ENCODE measurements around the gene SKAP1.
"Not testable (repeated sequence)": the region's sequence is repeated elsewhere in the genome, so short reads cannot be mapped to it uniquely, and the experiment has no call there.

The SKAP1 gene

GRCh38 chr17:48317732-48318131, 112.3 kb downstream of the SKAP1 start:
- DNase-seq (ENCODE audit: low read depth): no peak

DNA sequence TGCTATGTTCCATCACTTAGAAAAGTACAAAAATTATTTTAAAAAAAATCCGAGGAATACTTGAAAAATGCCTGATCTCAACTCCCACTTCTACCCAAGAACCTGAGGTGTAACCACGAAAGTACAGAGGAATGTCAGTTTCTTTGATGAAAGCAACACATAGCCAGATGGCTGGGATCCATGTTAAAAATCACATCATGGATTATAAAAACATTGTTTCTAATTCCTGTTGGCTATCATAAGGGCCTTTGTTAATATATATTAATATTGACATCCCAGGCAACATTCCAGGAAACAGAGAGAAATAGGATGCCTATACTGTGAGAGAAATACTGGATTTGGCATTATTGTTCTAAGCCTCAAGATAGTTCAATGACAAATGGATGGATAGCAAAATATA, 115.3 kb downstream of the SKAP1 start:
- DNase-seq (ENCODE audit: low read depth): no peak

DNA sequence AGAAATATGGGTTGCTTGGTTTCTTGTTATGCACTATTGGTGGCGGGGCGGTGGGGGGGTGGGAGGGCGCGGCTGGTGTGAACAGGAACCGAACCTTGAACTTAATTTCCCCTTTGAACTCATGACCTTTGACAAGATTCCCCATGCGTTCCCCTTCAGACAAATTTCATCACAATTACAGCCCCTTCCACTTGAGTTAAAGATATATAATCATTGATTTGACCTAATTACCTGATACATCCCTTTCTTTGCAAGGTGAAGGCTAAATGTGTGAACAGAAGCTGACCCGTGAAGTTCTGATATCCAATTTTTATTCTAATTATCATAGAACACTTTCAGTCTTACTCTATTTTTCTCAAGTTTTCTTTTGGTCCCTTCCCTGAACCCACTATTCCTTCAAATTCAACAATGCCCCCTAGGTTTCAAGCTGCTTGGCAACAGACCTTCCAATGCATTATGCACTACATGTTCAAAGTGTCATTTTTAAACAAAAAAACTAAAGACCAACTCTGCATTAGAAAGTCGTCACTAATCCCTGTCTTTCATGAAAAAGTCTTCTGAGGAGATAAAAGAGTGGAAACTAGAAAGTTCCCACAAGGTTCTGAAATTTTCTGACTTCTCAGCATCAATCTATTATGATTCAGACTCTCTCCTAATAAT, 116.8 kb downstream of the SKAP1 start:
- DNase-seq (ENCODE audit: low read depth): no peak

- no peak for DNase-seq (ENCODE audit: low read depth)
Measured at GRCh38 chr17:48311324-48311723, 118.7 kb downstream of the SKAP1 start.

DNA sequence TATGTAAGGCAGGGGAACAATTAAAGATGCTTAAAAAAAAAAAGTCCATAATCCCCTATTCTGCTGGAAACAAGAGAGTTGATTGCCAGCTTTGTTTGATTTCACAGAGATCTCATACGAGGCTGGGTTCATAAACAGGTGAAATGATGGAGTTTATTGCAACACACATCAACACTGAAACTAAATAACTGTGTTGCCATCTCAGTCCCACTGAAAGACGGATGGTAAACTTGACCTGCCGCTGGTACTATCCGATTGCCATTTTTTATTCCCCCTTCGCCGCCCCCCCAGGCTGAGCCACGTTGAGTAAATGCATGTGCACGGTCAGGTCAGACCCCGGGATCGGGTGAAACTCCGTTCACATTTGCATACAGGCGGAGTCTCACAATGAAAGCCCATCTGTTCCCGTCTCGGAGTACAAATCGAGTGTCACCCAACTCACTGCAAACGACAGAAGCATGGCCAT, 119.2 kb downstream of the SKAP1 start:
- no peak for DNase-seq (ENCODE audit: low read depth)

DNA sequence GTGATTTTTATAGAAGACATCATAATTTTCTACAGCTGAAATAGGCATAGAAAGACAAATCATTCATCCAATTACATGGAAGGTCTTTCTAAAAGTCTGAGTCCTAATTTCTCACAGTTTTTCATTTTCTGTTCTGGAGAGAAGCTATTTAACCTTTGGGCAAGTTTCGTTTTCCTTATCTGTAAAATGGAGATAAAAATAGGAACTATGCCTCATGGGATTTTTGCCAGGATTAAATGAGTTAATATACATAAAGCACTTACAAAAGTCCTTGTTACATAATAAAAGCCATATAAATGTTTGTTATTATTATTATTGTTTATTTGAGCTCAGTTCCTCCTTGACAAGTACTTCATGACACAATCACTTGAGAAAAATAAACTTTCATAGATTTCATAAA, 121.4 kb downstream of the SKAP1 start:
- DNase-seq (ENCODE audit: low read depth): no peak

DNA sequence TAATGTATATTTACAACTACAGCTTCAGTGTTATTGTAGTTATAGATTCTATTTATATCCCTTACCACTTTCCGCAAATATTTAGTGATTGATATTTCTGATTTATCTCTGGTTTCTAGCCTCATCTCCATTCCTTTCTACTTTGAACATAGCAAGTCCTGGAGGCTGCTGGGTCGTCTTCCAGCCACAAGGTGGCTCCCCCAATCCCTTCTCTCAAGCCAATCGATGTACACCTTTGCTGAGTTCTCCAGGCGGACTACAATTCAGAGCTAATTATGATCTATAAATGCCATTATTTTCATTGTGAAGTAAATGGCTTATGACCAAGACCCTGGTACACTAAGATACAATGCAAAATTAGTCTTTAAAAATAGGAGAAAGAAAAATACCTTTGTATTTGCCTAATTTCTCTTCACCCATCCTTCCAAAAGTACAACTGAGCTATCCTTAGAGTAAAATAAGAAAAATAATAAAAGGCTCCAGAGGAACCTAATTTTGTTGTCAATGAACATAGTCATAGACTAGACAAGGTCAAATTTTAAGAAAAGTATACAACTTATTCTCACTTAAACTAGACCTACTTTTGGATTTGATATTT, 122.1 kb downstream of the SKAP1 start:
- peak; percentile 34 for DNase-seq (ENCODE audit: low read depth)

DNA sequence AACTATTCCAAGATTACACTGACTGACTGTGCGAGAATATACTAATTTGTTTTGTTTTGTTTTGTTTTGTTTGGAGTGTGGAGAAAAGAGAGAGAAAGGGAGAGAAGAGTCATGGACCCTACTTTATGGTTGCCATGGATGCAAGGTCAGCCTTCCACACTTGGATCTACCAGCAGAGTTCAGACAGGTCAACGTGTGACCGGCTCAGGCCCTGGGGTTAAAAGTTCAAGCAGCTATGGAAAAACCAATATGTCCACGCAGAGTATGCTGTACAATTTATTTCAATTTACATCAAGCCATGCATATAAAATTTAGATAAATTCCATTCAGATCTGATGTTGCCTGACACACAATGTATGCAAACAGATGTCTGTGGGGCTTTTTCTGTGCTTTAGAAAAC, 122.8 kb downstream of the SKAP1 start:
- no peak for DNase-seq (ENCODE audit: low read depth)

DNA sequence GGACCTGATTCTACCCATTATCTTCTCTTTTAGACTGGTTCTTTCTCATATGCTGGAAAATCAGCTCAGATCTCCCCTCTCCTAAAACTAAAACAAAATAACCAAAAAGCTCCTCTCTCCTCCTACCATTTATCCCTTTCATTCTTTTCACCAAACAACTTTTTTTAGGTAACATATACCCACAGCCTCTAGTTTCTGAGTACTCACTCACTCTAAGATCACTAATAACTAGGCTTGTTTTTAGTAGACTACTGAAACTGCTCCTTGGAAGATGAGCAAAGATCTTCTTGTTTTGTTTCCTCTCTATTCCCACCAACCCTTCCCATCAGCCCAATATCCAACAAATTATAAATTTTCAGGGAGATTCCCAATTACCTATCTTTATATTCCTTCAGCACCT, 129.0 kb downstream of the SKAP1 start:
- DNase-seq (ENCODE audit: low read depth): no peak

DNA sequence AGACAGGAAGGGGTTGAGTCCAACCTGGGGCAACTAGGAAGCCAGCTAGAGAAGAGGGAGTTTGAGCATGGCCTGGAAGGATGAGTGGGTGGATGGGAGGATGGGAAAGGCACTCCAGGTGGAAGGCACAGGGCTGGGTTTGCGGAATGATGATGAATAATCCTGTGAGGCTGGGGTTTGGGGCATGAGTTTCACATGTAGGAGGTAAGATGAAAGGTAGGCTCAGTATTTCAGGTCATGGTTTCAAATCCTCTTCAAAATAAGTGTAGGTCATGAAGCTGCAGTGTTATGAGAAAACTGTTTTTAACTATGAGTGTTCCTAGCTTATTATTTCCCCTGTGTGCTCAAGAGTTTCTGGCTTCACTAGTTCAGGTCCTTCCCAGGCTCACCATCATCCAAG, 130.3 kb downstream of the SKAP1 start:
- DNase-seq (ENCODE audit: low read depth): no peak

DNA sequence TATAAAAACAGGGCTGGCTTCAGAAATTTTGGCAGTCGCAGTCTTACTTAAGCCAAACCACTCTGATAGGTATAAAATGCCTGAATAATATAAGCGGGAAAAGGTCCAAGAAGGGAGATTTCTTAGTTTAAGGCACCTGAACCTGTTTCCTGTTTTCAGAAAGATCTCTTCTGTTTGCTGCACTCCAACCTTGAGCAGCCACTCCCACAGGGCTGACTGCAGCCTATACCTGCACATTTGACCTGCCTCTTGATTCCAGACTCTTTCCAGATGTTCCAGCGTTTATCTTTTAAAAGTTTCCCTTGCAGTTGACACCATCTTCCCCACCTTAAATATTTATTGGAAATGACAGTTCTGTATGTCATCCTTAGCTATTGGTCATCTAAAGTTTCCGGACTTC, 132.2 kb downstream of the SKAP1 start:
- no peak for DNase-seq (ENCODE audit: low read depth)

DNA sequence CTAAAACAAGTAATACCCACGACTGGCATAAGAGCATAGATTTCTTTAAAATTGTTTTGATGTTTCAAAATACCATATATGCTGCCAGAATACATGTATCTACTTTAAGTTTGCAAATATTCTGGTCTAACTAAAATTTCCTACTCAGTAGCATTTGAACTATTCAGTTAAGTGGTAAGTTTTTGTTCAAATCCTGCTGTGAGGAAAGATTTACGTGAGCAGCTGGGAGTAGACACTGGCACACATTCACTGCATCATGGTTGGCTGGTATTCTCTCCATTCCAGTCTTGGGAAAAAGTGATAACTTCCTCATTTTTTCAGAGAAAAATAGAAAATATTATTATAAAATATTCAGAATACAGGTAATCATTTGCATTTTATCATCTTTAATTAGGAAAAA, 133.6 kb downstream of the SKAP1 start:
- no peak for DNase-seq (ENCODE audit: low read depth)

GRCh38 chr17:48295362-48296288, 134.4 kb downstream of the SKAP1 start:
- DNase-seq (ENCODE audit: low read depth): peak; percentile 2

DNA sequence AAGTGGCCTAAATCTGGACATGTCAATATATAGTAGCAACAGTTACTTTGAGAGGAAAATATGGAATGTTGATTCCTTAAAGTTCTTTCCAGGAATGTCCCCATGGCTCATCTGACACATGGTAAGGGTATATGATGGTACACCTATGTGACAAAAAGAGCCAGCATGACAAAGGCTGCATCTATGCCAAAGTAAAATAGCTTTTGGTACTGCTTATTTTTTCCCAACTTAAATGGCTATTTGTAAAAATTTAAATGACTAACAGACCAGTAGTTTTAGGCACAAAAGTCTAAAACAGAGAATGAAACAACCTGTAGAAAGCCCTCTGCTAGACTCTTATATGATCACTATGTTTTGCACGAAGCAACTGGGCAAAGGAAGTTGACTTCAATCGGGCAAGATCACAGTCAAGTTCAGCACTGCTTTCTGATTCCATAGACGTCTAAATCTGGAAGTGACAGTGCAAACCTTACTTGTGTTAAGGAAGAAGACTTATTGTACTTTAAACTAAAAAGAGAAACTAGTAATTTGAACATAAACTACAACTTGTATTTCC, 135.1 kb downstream of the SKAP1 start:
- DNase-seq (ENCODE audit: low read depth): no peak

GRCh38 chr17:48294020-48294805, 135.8 kb downstream of the SKAP1 start:
- DNase-seq (ENCODE audit: low read depth): no peak

- DNase-seq (ENCODE audit: low read depth): no peak
Measured at GRCh38 chr17:48293319-48294019, 136.5 kb downstream of the SKAP1 start.

- no peak for DNase-seq (ENCODE audit: low read depth)
Measured at GRCh38 chr17:48290378-48290777, 139.6 kb downstream of the SKAP1 start.

- DNase-seq (ENCODE audit: low read depth): not testable (repeated sequence)
Measured at GRCh38 chr17:48286917-48287316, 143.1 kb downstream of the SKAP1 start.

DNA sequence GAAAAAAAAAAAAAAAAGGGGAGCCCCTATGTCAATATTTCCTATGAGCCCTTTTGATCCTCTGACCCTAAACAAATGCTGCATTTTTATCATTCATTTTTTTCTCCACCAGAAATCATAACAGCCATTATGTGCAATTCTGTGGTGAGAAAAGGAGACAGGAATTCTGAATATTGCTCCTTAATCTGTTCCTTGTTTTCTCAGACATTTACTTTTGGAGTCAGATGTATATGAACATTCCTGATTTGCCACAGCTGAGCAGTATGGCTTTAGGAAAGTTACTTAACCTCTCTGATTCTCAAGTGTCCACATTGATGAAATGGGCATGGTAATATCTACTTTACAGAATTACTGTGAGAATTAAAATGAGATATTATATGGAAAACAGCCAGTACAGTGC, 144.4 kb downstream of the SKAP1 start:
- DNase-seq (ENCODE audit: low read depth): no peak

GRCh38 chr17:48283907-48284306, 146.1 kb downstream of the SKAP1 start:
- no peak for DNase-seq (ENCODE audit: low read depth)

- DNase-seq (ENCODE audit: low read depth): no peak
Measured at GRCh38 chr17:48283411-48283810, 146.6 kb downstream of the SKAP1 start.
